ENCODE results near the gene QKI.

Gene QKI

DNA sequence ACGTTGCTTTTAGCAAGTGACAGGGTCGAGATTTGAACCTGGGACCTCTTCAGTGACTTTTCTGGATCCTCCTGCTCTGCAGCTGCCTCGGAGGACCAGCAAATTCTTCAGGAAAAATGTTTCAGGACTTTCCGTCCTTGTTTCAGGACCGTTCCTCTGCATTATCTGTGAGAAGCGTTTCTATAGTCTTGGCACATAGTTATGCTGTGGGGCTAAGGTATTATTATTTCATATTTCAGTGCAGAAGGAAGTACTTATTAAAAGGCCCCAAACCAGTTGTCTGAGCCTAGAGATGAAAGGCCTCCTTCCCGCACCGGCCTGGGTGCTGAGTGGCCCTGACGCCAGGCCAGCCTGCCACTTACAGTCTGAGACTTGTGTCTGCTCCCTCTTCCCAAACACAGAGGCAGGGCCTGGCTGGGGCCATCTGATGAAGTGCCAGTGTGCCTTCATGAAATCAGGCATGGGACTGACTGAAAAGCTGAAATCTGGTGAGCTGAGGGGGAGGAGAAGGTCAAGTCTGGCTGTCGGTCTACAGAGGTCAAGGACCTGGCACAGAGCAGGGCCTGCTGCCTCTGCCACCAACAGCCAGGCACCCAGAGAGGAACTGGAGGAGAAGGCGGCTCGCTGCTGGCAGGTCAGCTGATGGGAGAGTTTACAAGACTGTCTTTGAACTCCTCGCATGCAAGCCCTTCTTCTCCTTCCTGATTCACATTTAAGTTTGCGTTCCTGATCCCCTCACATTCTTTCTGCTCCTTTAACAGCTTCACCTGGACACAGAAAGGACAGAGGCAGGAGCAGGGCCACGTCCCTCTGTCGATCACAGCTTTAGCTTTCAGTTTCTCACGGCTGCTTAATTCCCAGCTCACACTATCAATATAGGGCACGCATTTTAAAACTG lies 8.9 kb upstream of the QKI start:
- Histone ChIP-seq H3K4me1 (ENCODE audit: insufficient read depth, low read length) (no peaks in the 10 kb centered on the region), H3K79me2 (ENCODE audit: insufficient read depth, low read length) (no peaks in the 10 kb centered on the region), H3K9me3 (ENCODE audit: insufficient read depth, low read length, severe bottlenecking) (no peaks in the 10 kb centered on the region), H4K20me1 (ENCODE audit: insufficient read depth, low read length) (no peaks in the 10 kb centered on the region), H3K36me3 (ENCODE audit: insufficient read depth, low read length) (no peaks in the 10 kb centered on the region), H2AFZ (ENCODE audit: low read depth, low read length) (0 out of 2 replicates have a peak overlapping the region, but pooled peaks have one; percentile 50), H3K4me3 (ENCODE audit: low read depth in 1 of 2, low read length in 2 of 2) (no peak overlapping the region), H3K9ac (ENCODE audit: low read depth, low read length) (no peak overlapping the region), H3K27me3 (ENCODE audit: insufficient read depth, low read length, poor library complexity) (no peaks in the 10 kb centered on the region), H3K4me2 (ENCODE audit: insufficient read depth, low read length) (peak overlapping the region; percentile 34; the same call in 1 of the 2 replicates), H3K27ac (ENCODE audit: low read length) (no peak overlapping the region)
- DNase-seq (no peak), ATAC-seq (ENCODE audit: insufficient read depth, low read depth) (no peak)
- TF ChIP-seq, protein P1, sequence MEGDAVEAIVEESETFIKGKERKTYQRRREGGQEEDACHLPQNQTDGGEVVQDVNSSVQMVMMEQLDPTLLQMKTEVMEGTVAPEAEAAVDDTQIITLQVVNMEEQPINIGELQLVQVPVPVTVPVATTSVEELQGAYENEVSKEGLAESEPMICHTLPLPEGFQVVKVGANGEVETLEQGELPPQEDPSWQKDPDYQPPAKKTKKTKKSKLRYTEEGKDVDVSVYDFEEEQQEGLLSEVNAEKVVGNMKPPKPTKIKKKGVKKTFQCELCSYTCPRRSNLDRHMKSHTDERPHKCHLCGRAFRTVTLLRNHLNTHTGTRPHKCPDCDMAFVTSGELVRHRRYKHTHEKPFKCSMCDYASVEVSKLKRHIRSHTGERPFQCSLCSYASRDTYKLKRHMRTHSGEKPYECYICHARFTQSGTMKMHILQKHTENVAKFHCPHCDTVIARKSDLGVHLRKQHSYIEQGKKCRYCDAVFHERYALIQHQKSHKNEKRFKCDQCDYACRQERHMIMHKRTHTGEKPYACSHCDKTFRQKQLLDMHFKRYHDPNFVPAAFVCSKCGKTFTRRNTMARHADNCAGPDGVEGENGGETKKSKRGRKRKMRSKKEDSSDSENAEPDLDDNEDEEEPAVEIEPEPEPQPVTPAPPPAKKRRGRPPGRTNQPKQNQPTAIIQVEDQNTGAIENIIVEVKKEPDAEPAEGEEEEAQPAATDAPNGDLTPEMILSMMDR (IDR thresholded peaks at IDR 0.05; ENCODE audit: borderline replicate concordance, extremely low read depth, low read length, poor library complexity, severe bottlenecking): no peak
- no peak for TF ChIP-seq EZH2 (IDR thresholded peaks at IDR 0.05; ENCODE audit: borderline replicate concordance, low read depth, low read length, severe bottlenecking)

DNA sequence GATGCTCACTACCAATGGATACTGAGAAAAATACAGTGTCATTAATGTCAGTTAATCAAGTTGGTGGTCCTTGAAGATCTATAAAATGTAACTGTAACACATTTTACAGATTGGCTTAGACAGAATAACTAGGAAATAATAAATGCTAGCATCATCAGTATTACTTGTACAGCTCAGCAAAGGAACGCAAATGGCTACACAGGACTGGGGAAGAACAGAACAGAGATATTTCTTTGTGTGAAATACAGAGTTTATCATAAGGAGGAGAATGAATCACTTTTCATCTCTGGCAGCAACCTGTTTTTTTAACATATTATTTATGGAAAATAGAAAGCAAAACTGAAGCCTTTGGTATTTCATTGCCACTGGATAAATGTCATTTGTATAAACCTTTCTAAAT lies 8.2 kb upstream of the QKI start:
- no peak for ATAC-seq (ENCODE audit: insufficient read depth, low read depth)
- H3K4me3 ChIP-seq (ENCODE audit: low read depth in 1 of 2, low read length in 2 of 2): no peak overlapping the region

DNA sequence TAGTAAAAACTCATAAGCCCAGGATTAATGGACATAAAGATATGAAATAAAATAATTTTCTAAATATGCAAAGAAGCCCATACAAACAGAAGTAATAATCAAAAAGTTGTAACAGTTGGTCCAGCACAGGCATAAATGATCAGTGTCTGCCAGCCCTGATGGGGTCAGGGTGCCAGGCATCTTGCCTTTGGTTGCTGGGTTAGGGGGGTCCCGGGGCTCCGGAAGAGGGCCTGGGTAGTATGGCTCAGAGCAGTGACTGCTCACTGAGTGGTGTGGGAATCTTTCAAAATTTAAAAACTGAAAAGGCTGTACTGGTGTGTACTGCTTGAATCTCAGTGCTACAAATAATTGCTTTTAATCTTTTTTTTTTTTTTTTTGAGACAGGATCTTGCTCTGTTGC lies 7.7 kb upstream of the QKI start:
- no peaks in the 10 kb centered on the region for H3K4me1 ChIP-seq (ENCODE audit: insufficient read depth, low read length)
- no peaks in the 10 kb centered on the region for H3K27me3 ChIP-seq (ENCODE audit: insufficient read depth, low read length, poor library complexity)
- H2AFZ ChIP-seq (ENCODE audit: low read depth, low read length): no peak overlapping the region
- ATAC-seq (ENCODE audit: insufficient read depth, low read depth) (no peak), DNase-seq (no peak)
- no peaks in the 10 kb centered on the region for H3K9me3 ChIP-seq (ENCODE audit: insufficient read depth, low read length, severe bottlenecking)
- no peaks in the 10 kb centered on the region for H4K20me1 ChIP-seq (ENCODE audit: insufficient read depth, low read length)
- no peaks in the 10 kb centered on the region for H3K79me2 ChIP-seq (ENCODE audit: insufficient read depth, low read length)
- no peaks in the 10 kb centered on the region for H3K36me3 ChIP-seq (ENCODE audit: insufficient read depth, low read length)
- TF ChIP-seq EZH2 (IDR thresholded peaks at IDR 0.05; ENCODE audit: borderline replicate concordance, low read depth, low read length, severe bottlenecking): no peak
- TF ChIP-seq, protein P1 (IDR thresholded peaks at IDR 0.05; ENCODE audit: borderline replicate concordance, extremely low read depth, low read length, poor library complexity, severe bottlenecking): no peak
- no peak overlapping the region for H3K4me3 ChIP-seq (ENCODE audit: low read depth in 1 of 2, low read length in 2 of 2)
- H3K27ac ChIP-seq (ENCODE audit: low read length): no peak overlapping the region
- no peak overlapping the region for H3K9ac ChIP-seq (ENCODE audit: low read depth, low read length)
- H3K4me2 ChIP-seq (ENCODE audit: insufficient read depth, low read length): no peak overlapping the region

More for the DNA sequence above, 8.2 kb upstream of the QKI start:
- Histone ChIP-seq H3K4me1 (ENCODE audit: insufficient read depth, low read length) (no peaks in the 10 kb centered on the region), H3K9me3 (ENCODE audit: insufficient read depth, low read length, severe bottlenecking) (no peaks in the 10 kb centered on the region), H3K79me2 (ENCODE audit: insufficient read depth, low read length) (no peaks in the 10 kb centered on the region), H3K36me3 (ENCODE audit: insufficient read depth, low read length) (no peaks in the 10 kb centered on the region), H3K9ac (ENCODE audit: low read depth, low read length) (no peak overlapping the region), H3K4me2 (ENCODE audit: insufficient read depth, low read length) (peak overlapping the region; percentile 34; the same call in 1 of the 2 replicates), H3K27me3 (ENCODE audit: insufficient read depth, low read length, poor library complexity) (no peaks in the 10 kb centered on the region), H3K27ac (ENCODE audit: low read length) (no peak overlapping the region), H4K20me1 (ENCODE audit: insufficient read depth, low read length) (no peaks in the 10 kb centered on the region), H2AFZ (ENCODE audit: low read depth, low read length) (no peak overlapping the region)
- no peak for DNase-seq
- TF ChIP-seq EZH2 (IDR thresholded peaks at IDR 0.05; ENCODE audit: borderline replicate concordance, low read depth, low read length, severe bottlenecking): no peak
- TF ChIP-seq, protein P1 (IDR thresholded peaks at IDR 0.05; ENCODE audit: borderline replicate concordance, extremely low read depth, low read length, poor library complexity, severe bottlenecking): no peak

All from DND-41 (cell line).